ENCODE measurements around the gene TCTN1.
A peak's percentile ranks its signal among the peaks of the same experiment; 100 is the strongest.
"Not testable (repeated sequence)": the region's sequence is repeated elsewhere in the genome, so short reads cannot be mapped to it uniquely, and the experiment has no call there.

The TCTN1 gene

DNA sequence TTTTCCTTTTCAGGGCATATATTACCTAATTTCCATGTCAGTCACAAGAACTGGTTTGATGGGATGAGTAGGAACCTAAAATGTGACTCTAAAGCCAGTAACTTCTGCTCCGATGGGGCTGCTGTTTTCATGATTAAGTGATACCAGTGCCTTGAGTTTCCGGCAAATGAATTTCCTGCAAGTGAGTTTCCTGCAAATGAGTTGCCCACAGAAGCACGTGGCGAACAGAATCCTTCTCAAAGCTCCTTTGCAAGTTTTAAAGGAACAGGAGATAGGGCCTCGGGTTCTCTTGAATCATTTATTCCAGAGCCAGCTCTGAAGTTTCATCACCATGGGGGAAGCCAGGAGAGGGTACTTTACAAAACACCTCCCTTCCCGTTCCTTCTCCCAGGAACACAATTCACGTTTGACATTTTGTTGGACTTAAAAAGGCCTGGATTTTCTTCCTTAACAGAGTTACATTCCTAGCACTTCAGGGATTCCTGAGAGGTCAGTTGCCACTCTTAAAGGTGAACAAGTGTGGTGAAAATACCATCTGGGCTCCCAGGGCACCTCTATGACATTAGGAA lies 28.6 kb upstream of the TCTN1 start:
- DNase-seq = peak; percentile 2

DNA sequence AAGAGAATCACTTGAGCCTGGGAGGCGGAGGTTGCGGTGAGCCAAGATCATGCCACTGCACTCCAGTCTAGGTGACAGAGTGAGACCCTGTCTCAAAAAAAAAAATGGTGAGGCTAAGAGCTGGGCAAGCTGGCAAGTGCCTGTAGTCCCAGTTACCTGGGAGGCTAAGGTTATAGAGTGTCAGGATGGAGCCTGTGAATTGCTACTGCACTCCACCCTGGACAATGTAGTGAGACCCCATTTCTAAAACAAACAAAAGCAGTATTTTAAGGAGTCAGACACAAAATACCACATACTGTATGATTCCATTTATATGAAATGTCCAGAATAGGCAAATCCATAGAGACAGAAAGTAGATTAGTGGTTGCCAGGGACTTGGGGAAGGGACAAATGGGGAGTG lies 26.8 kb upstream of the TCTN1 start:
- not testable (repeated sequence) for DNase-seq

DNA sequence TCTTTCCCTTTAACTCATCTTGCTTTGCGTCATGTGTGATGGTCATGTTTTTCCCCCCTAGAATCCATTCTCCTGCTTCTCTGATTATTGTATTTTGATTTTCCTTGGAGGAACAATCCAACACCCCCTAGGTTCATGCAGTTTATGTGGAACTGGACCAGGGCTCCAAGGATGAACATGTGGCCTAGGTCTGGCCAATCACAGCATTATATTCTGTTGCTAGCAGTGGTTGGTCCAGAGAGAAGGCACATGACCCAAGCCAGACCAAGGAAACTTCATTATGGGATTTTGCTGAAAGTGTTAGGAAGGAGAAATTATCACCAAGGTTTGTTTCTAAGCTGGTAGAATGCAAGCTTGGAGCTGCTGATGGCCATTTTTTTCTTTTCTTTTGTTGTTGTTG lies 23.9 kb upstream of the TCTN1 start:
- DNase-seq = no peak

DNA sequence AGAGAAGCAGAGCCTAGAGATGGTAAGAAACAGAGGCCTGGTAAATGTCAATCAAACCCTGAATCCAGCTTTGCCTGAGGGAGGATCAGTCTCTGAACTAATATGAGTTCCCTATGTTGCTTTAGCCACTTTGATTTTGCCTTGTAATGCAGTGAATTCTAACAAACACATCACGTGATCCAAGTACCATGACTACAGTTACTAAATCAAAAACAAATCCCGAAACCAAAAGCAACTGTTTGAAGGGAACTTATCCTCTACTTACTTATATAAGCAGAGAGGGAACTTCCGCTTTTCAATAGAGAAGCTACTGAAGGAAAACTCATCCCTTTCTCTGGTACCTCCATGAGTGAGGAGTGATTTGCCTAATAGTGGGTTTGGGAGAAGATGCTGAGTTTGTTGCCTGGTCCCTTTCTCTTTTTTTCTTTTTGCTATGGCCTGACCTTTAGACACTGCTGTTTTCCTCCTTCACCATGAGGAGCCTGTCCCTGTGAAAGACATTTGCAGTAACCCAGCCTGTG lies 23.1 kb upstream of the TCTN1 start:
- DNase-seq = no peak

DNA sequence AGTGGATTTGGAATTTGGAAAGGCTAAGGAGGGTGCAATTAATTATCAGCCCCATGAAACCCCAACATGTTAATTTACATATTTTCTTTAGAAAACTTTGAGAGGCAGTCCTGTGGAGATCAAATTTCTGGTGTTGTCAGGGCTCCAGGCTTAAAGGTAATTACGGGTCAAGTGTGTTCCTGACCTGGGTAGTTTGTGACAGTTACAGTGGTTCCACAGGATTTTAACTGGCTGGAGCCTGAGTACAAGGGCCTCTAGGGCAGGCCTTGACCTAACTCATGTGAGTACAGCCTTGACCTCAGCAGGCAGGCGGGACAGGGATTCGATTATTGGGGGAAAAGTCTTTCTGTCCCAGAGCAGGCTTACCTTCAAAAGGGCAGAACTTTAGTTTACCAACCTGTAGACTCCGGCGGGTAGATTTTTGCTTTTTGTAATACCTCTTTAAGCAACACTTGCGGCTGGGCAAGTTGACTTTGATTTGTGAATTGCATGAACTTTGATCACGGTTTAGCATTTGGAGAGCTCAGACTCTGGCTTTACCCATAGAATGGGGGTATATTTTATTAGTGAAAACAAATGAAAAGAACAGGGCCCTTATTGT lies 22.4 kb upstream of the TCTN1 start:
- no peak for DNase-seq

DNA sequence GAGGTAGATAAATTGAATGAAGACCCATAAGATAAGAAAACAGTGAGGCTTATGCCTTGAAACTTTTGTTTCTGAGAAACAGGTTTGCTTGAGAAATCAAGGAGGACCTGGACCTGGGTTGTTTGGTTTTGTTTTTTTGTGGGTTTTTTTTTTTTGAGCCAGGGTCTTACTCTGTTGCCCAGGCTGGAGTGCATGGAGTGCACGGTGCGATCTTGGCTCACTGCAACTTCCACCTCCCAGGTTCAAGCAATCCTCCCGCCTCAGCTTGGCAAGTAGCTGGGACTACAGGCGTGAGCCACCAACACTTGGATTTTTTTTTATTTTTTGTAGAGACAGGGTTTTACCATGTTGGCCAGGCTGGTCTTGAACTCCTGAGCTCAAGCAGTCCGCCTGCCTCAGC lies 21.9 kb upstream of the TCTN1 start:
- no peak for DNase-seq

DNA sequence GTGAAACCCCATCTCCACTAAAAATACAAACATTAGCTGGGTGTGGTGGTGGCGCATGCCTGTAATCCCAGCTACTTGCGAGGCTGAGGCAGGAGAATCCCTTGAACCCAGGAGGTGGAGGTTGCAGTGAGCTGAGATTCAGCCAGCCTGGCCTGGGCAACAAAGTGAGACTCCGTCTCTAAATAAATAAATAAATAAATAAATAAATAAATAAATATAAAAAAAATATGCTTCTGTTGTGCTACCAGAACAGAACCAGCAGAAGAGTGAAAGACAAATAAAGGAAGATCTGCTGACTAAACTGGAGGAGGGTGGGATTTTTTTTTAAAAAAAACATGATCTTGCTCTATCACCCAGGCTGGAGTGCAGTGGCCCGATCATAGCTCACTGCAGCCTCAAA lies 21.0 kb upstream of the TCTN1 start:
- DNase-seq = not testable (repeated sequence)

DNA sequence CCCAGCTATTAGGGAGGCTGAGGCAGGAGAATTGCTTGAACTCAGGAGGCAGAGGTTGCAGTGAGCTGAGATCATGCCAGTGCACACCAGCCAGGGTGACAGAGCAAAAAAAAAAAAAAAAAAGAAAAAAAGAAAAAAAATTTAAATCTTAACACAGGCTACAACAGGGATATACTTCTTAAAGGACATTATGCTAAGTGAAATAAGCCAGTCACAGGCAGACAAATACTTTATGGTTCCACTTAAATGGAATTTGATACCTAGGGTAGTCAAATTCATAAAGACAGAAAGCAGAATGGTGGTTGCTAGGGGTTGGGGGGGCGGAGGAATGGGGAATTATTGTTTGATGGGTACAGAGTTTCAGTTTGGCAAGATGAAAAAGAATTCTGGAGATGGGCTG lies 16.0 kb upstream of the TCTN1 start:
- no peak for DNase-seq

DNA sequence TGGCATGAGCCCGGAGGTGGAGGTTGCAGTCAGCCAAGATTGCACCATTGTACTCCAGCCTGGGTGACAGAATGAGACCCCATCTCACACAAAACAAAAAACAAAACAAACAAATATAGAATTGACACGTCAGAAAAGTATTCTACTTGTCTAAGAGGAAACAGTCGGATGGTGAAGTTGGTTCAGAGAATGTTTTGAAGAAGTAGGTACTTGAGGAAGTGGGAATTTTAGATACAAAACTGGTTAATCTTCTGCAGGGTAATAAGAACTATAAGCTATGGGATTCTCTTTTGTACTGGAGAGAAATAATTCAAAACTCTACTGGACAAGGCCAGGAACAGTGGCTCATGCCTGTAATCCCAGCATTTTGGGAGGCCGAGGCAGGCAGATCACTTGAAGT lies 14.6 kb upstream of the TCTN1 start:
- no peak for DNase-seq

DNA sequence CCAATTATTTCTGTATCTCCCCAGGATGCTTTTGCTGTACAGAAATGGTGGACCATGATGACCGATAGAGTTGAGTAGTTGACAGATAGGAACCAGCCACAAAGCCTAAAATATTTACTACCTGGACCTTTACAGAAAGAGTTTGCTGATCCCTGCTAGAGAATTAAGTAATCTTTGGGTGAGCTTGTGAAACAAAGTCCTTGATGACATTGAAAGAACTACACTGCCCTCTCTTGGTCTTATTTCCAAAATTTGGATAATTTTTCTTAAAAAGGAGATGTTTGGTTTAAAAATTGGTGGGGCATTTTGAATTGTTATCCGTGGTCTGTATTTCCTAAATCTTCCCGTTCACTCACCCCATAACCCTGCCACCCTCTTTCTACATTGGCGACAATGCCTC lies 13.7 kb upstream of the TCTN1 start:
- no peak for DNase-seq

DNA sequence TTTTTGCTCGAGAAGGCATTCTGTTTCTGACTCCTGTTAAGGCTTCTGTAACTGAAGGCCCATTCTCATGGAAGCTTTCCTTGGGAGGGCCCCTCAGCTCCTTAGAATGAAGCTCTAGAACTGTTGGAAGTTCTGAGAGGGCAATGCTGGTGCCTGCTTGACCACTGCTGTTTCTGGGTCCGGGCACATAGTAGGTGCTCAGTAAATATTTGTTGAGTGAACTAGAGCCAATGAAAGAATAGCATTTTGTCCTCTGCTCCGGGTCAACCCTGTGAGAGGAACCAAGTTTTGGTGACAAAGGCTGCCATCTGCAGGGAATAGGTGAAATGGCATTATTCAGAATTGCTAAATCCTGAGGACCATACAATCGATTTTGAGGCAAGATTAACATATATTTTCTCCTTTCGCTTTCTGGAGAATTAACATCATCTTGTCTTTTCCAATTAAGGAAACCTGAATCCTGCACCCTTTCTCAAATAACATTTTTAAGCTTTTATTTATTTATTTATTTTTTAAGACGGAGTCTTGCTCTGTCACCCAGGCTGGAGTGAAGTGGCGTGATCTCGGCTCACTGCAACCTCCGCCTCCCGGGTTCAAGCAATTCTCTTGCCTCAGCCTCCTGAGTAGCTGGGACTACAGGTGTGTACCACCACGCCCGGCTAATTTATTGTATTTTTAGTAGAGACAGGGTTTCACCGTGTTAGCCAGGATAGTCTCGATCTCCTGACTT lies 11.7 kb upstream of the TCTN1 start:
- DNase-seq = peak; percentile 12

DNA sequence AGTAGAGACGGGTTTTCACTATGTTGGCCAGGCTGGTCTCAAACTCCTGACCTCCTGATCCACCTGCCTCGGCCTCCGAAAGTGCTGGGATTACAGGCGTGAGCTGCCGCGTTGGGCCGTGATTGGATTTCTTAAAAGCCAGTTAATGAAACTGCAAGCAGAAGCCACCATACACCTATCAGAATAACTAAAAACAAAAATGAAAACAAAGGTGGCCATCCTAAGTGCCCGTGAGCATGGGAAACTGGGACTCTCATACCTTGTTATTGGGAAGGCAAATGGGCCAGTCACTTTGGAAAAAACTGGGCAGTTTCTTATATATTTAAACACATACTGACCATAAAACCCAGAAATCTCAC lies 7.7 kb upstream of the TCTN1 start:
- DNase-seq = no peak

DNA sequence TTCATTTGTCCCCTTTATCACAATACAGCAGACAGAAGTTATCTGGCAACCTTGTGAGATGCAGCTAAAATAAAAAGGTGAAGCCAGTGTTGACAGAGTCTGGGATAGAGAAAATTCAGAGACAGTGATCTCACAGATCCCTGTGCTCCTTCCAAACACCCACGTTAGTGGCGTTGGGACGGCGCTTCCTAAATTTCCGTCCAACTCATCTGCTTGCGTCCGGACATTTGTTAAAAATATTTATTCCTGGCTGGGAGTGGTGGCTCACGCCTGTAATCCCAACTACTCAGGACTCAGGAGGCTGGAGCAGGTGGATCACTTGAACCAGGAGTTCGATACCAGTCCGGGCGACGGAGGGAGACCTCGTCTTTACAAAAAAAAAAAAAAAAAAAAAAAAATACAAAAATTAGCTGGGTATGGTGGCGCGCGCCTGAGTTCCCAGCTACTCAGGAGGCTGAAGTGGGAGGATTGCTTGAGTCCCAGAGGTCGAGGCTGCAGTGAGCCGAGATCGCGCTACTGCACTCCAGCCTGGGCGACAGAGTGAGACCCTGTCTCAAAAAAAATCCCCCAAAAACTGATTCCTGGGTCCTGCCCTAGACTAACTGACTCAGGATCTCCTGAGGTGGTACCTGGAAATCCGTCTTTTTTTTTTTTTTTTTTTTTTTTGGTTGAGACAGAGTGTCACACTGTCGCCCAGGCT lies 708 bp upstream of the TCTN1 start:
- no peak for DNase-seq

DNA sequence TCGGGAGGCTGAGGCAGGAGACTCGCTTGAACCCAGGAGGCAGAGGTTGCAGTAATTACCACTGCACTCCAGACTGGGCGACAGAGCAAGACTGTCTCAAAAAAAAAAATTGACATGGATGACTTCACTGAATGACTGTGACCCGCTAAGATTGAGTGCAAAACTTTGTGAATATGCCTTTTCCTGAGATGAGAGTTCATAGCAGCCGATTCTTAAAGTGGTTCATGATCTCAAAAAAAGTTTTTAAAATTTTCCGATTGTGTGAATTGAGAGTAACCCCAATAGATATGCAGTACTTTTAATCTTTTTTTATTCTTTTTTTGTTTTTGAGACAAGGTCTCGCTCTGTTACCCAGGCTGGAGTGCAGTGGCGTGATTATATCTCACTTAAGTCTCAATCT lies 1.2 kb downstream of the TCTN1 start:
- DNase-seq = no peak

DNA sequence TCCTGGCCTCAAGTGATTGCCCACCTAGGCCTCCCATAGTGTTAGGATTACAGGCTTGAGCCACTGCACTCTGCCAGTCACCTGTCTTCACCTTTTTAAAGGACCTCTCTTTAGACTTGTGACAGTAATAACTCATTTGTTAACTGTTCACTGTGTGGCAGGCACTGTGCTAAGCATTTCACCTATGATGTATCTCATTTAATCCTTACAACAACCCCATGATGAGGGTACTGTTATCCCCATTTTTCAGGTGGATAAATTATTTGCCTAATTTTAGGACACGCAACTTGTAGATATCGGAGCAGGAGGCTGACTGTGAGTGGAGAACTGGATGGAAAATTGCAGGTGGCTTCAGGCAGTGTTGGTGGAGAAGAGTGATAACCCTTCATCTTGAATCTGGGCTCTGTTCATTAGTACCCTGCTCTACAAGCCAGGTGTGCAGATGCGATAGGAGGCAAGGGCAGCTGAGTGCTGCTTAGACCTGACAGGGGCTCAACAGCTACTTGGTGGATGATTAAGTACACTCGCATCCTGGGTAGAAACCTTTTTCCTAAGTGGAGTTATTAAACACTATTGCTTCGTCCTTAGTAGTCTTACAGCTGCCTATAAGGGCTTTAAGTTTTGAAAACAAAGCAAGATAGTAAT lies 2.7 kb downstream of the TCTN1 start:
- no peak for DNase-seq

DNA sequence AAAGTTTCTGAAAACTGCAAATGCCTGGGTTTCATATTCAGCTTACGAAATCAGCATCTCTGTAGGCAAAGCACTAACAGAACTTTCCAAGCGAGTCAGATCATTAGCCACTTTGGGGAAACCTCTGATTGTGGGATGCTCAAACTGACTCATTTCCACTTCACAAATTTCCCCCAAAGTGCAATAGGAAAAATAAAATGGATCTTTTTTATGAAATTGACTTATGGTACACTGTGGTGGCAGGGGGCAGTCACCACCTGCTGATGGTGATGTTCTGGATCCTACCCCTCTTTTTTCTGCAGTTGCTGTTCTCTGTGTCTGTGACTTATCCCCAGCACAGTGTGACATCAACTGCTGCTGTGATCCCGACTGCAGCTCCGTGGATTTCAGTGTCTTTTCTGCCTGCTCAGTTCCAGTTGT lies 5.6 kb downstream of the TCTN1 start:
- no peak for DNase-seq

DNA sequence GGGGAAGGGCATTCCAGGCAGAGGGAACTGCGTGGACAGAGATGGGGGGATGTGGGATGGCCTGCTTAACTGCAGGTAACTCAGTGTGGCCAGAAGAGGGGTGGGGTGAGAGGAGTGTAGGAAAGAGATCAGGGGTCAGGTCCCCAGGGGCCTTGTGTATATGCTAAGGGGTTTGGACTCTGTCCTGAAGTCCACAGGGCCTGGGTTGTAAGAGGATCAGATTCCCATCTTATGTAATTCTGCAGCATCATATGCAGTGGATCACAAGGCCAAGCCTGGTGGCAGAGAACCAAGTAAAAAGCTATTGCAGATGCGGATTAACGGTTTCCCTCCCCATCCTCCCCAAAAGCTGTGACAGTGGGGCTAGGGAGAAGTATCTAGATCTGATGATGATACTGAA lies 8.7 kb downstream of the TCTN1 start:
- DNase-seq = no peak

DNA sequence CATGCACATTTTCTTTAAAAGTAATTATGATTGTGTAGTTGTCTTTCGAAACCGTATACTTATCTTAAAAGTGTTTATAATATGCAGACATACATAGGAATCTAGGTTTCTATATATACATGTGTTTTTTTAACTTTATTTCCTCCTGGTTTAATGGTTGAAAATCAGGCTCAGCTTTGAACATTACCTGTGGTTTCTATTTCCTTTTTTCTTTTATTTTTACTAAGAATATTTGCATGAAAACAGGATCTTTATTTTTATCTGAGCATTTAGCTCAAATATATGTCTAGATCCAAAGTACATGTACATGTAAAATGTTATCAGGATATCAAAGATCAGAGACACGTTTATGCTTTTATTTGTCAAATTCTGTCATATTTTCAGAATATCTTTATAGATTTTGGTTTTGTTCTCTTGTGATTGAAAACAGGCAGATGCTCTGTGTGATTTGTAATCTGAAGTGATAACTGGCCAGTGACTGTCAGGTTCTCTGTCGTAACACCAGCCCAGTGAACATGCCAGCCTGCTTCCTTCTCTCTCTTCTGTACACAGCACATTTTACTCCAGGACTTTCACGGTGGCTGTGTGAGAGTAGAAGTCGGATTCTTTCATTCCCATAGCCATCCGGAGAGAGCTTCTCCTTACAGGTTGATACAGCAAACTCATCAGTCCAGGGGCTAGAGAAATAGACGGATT lies 13.7 kb downstream of the TCTN1 start:
- DNase-seq = no peak

DNA sequence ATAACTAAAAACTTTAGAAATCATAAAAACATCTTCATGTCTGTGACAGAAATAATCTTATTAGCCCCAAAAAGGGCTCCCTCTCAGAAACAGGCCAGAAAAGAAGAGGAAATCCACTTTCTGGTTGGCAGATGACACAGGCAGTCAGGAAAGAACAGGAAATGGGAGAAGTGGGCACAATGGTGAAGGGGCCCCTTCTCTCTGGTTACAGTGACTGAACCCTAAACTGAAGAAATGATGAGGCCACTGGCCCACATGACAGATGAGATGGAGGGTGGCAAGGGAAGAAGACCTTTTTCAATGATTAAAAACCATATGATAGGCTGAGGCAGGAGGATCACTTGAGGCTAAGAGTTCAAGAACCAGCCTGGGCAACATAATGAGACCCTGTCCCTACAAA lies 21.1 kb downstream of the TCTN1 start:
- no peak for DNase-seq

DNA sequence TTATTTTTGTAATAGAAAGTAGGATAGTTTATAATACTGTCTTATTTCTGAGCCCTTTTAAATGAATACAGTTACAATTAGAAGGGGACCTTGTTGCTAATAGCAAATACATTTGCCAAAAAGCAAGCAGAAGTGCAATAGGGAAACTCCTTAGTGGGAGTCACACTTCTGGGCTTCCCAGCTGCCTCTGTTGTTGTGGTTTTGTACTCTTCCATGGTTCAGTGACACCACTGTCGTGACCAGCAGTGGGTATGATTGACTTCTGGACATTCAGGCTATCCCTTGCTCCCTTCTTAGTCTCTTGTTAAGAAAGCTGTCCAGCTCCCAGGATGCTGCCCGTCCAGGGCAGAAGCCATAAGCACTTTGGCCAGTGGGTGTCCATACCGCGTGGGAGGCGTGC lies 22.6 kb downstream of the TCTN1 start:
- no peak for DNase-seq

DNA sequence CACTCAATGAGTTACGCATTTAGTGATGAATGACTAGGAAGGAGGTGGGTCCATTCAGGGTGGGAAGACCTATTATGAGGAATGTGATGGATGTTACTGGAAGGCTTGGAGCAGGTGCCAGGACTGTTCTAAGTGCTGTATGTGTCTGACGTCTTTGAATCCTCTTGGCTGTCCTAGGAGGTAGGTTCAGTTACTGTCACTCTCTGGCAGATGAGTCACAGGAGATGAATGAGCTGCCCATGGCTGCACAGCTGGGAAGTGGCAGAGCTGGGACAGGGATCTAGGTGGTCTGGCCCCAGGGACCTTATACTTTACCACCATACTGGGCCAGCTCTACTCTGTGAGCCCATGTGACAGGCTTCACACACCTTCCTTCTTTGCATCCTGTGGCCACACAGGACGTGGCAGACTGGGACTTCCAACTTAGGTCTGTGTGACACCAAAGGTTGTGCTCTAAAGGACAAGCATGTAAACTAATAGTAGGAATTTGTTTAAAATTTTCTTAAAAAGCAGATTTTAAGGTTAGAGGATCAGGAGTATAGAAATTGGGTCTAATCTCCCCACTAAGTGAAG lies 24.0 kb downstream of the TCTN1 start:
- no peak for DNase-seq

DNA sequence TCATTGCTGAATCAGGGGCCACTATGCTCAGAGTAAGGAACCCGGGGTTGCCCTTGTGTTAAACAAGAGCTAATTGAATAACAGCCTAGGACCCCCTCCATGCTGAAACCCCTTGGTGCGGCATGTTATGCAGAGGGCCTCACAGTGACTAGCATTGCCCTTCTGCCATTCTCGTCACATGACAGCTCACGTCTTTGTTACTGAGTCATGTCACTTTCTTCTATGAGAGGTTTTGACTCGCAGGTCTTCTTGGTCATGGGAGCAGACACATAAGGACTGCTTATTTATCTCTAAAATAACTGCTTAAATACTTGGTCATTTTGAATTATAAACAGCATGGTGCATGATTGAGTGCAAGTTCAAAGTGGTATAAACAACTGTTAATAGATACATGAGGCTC lies 24.9 kb downstream of the TCTN1 start:
- DNase-seq = no peak

Measured in effector CD8-positive, alpha-beta T cell (primary cell).